Glutamatergic neuron (in vitro differentiated cells): ENCODE measurements around the gene LRRTM2. TPM values are rescaled to one million over a fixed set of nuclear protein-coding genes. Genes with fewer than 3 reads are reported as not detected.

Experiments
- DNase-seq: peaks from one replicate; pipeline ENCODE4 v3.0.0; 2022
- H3K27ac Mint-ChIP-seq: one replicate; pipeline ENCODE4 v1.8.0; 2020; ENCODE audit warnings: mild to moderate bottlenecking, mixed read lengths, inconsistent platforms; ENCODE audit not compliant: unreplicated experiment
- H3K27me3 Mint-ChIP-seq: one replicate; pipeline ENCODE4 v1.8.0; 2020; ENCODE audit warnings: mild to moderate bottlenecking, moderate library complexity, mixed read lengths, inconsistent platforms; ENCODE audit not compliant: unreplicated experiment
- H3K36me3 Mint-ChIP-seq: one replicate; pipeline ENCODE4 v1.8.0; 2020; ENCODE audit warnings: mild to moderate bottlenecking, mixed read lengths, inconsistent platforms; ENCODE audit not compliant: unreplicated experiment
- H3K4me1 Mint-ChIP-seq: one replicate; pipeline ENCODE4 v1.8.0; 2020; ENCODE audit warnings: mild to moderate bottlenecking, low read depth, mixed read lengths, inconsistent platforms; ENCODE audit not compliant: unreplicated experiment
- H3K4me3 Mint-ChIP-seq: one replicate; pipeline ENCODE4 v1.8.0; 2020; ENCODE audit warnings: mild to moderate bottlenecking, mixed read lengths, inconsistent platforms; ENCODE audit not compliant: unreplicated experiment
- H3K9me3 Mint-ChIP-seq: one replicate; pipeline ENCODE4 v1.8.0; 2020; ENCODE audit warnings: mild to moderate bottlenecking, moderate library complexity, mixed read lengths, inconsistent platforms; ENCODE audit not compliant: unreplicated experiment
- CTCF ChIP-seq: fragments of 200-600 bp; sonication (generic); IDR thresholded peaks from one replicate; pipeline ENCODE4 v1.5.0; 2021; ENCODE audit not compliant: partially characterized antibody, unreplicated experiment
- total RNA-seq: library from RNA; stranded (reverse); fragmentation: NEBNext Ultra II Directional; extraction: Animal tissue kit (Norgen Biotek cat#: 25700); gene quantifications from one replicate; pipeline ENCODE4 v1.2.1, GENCODE V29; 2021; ENCODE audit not compliant: unreplicated experiment

LRRTM2 gene
- total RNA-seq, 1 donor from 2014 or later = 28.9 TPM

GRCh38 chr5:138828556-138828955, 46.6 kb downstream of the LRRTM2 start:
- Mint-ChIP-seq H3K4me3 (no peak overlapping the region), H3K36me3 (no peaks in the 10 kb centered on the region), H3K4me1 (peaks cover 33% of the 10 kb centered on the region), H3K27me3 (peaks cover 4% of the 10 kb centered on the region), H3K27ac (no peak overlapping the region), H3K9me3 (peaks cover 5% of the 10 kb centered on the region)
- no peak for TF ChIP-seq CTCF
- no peak for DNase-seq

- peak; percentile 72 for TF ChIP-seq CTCF
- Mint-ChIP-seq H3K27ac (no peak overlapping the region), H3K9me3 (peaks cover 3% of the 10 kb centered on the region), H3K4me1 (peaks cover 30% of the 10 kb centered on the region), H3K36me3 (no peaks in the 10 kb centered on the region), H3K27me3 (peaks cover 3% of the 10 kb centered on the region), H3K4me3 (no peak overlapping the region)
- DNase-seq = no peak
Observed at GRCh38 chr5:138824924-138825863, 49.9 kb downstream of the LRRTM2 start.

GRCh38 chr5:138824516-138824915, 50.6 kb downstream of the LRRTM2 start:
- no peak overlapping the region for H3K4me3 Mint-ChIP-seq
- peaks cover 5% of the 10 kb centered on the region for H3K27me3 Mint-ChIP-seq
- no peaks in the 10 kb centered on the region for H3K36me3 Mint-ChIP-seq
- DNase-seq = peak; percentile 28
- H3K4me1 Mint-ChIP-seq = peaks cover 34% of the 10 kb centered on the region
- H3K27ac Mint-ChIP-seq = no peak overlapping the region
- no peak for TF ChIP-seq CTCF
- peaks cover 3% of the 10 kb centered on the region for H3K9me3 Mint-ChIP-seq

- no peak for TF ChIP-seq CTCF
- H3K4me3 Mint-ChIP-seq = peak overlapping the region; percentile 10
- H3K9me3 Mint-ChIP-seq = peaks cover 1% of the 10 kb centered on the region
- H3K36me3 Mint-ChIP-seq = no peaks in the 10 kb centered on the region
- H3K27ac Mint-ChIP-seq = peak overlapping the region; percentile 19
- peaks cover 45% of the 10 kb centered on the region for H3K4me1 Mint-ChIP-seq
- H3K27me3 Mint-ChIP-seq = peaks cover 3% of the 10 kb centered on the region
- no peak for DNase-seq
Observed at GRCh38 chr5:138820695-138821094, 54.4 kb downstream of the LRRTM2 start.

GRCh38 chr5:138819081-138819480, 56.1 kb downstream of the LRRTM2 start:
- H3K4me3 Mint-ChIP-seq = no peak overlapping the region
- H3K4me1 Mint-ChIP-seq = peaks cover 38% of the 10 kb centered on the region
- peaks cover 1% of the 10 kb centered on the region for H3K9me3 Mint-ChIP-seq
- peaks cover 3% of the 10 kb centered on the region for H3K27me3 Mint-ChIP-seq
- no peak for TF ChIP-seq CTCF
- peak overlapping the region; percentile 33 for H3K27ac Mint-ChIP-seq
- DNase-seq = peak; percentile 32
- H3K36me3 Mint-ChIP-seq = no peaks in the 10 kb centered on the region
